Stimulated activated CD8-positive, alpha-beta memory T cell treated with anti-CD3 and anti-CD28 coated beads, Interleukin-7, amount 100 ng/mL, for 1 hour (primary cell): Measurements from ENCODE around the gene IGSF21.

Source experiments
- DNase-seq, 2 donors: peaks; one replicate each; pipeline ENCODE4 v3.0.0-alpha.2; 2020; ENCODE audit warnings: low read depth in 2 of 2

IGSF21 gene

GRCh38 chr1:18097206-18097605 is 10.4 kb upstream of the IGSF21 start:
- no peak for DNase-seq

GRCh38 chr1:18099026-18099425 is 8.6 kb upstream of the IGSF21 start:
- no peak for DNase-seq

- no peak for DNase-seq
Measured at GRCh38 chr1:18100060-18100459, 7.5 kb upstream of the IGSF21 start.

- no peak for DNase-seq
Measured at GRCh38 chr1:18100491-18101063, 7.0 kb upstream of the IGSF21 start.

GRCh38 chr1:18101508-18101907 is 6.1 kb upstream of the IGSF21 start:
- no peak for DNase-seq

GRCh38 chr1:18103788-18104421 is 3.7 kb upstream of the IGSF21 start:
- no peak for DNase-seq

GRCh38 chr1:18104546-18105100 is 3.0 kb upstream of the IGSF21 start:
- DNase-seq = no peak

GRCh38 chr1:18105196-18105595 is 2.4 kb upstream of the IGSF21 start:
- no peak for DNase-seq

GRCh38 chr1:18108299-18109057 is 880 bp downstream of the IGSF21 start:
- DNase-seq = no peak

- DNase-seq = no peak
Measured at GRCh38 chr1:18109058-18109755, 1.6 kb downstream of the IGSF21 start.

- DNase-seq = no peak
Measured at GRCh38 chr1:18109756-18110597, 2.4 kb downstream of the IGSF21 start.

- no peak for DNase-seq
Measured at GRCh38 chr1:18110598-18110939, 3.0 kb downstream of the IGSF21 start.

- no peak for DNase-seq
Measured at GRCh38 chr1:18110968-18111367, 3.4 kb downstream of the IGSF21 start.

GRCh38 chr1:18111605-18112297 is 4.2 kb downstream of the IGSF21 start:
- no peak for DNase-seq

GRCh38 chr1:18112611-18113010 is 5.0 kb downstream of the IGSF21 start:
- no peak for DNase-seq

GRCh38 chr1:18114726-18115410 is 7.3 kb downstream of the IGSF21 start:
- no peak for DNase-seq

- no peak for DNase-seq
Measured at GRCh38 chr1:18116777-18117176, 9.2 kb downstream of the IGSF21 start.

- no peak for DNase-seq
Measured at GRCh38 chr1:18118078-18118477, 10.5 kb downstream of the IGSF21 start.

GRCh38 chr1:18118491-18118890 is 10.9 kb downstream of the IGSF21 start:
- no peak for DNase-seq

GRCh38 chr1:18119289-18119688 is 11.7 kb downstream of the IGSF21 start:
- DNase-seq = no peak
